ENCODE measurements around the gene FBRSL1. TPM values are rescaled to one million over a fixed set of nuclear protein-coding genes. Genes with fewer than 3 reads are reported as not detected.

Gene FBRSL1
- polyA plus RNA-seq, 3 donors, result 0.39 to 28.7 (median 0.74) TPM

GRCh38 chr12:132489078-132489601 lies 811 bp upstream of the FBRSL1 start:
- peak overlapping the region; percentile 98 to 99 (median 98) for H3K27ac Mint-ChIP-seq

More at GRCh38 chr12:132489078-132489601, 811 bp upstream of the FBRSL1 start:
- peaks cover 0 to 7% (median 5%) of the 10 kb centered on the region in 7 donors for H3K9me3 Mint-ChIP-seq
- peak; percentile 65 to 84 (median 71) for DNase-seq
- Histone ChIP-seq H3K36me3 (replicated peaks in 1 of 2; ENCODE audit: control insufficient read depth in 1 of 2, insufficient read depth in 2 of 2, low read length in 2 of 2) (peaks cover 0 to 5% of the 10 kb centered on the region in 2 donors), H2AFZ (ENCODE audit: insufficient read depth, low read depth, low read length, poor library complexity, severe bottlenecking) (peak overlapping the region; percentile 35), H3K9ac (ENCODE audit: insufficient read depth, low read length, poor library complexity, severe bottlenecking) (peak overlapping the region; percentile 98), H3K27ac (ENCODE audit: low read depth in 1 of 2, low read length in 2 of 2) (peak overlapping the region; percentile 99 to 100), H3K4me3 (replicated peaks in 1 of 3; ENCODE audit: low read depth in 2 of 3, low read length in 3 of 3) (peak overlapping the region; percentile 86 to 94 (median 91)), H3K27me3 (ENCODE audit: control insufficient read depth in 2 of 2, insufficient read depth in 2 of 2, low read length in 2 of 2) (no peaks in the 10 kb centered on the region), H3K79me2 (ENCODE audit: insufficient read depth, low read length) (peaks cover 36% of the 10 kb centered on the region), H3K4me1 (ENCODE audit: control insufficient read depth in 1 of 2, insufficient read depth in 2 of 2, low read length in 2 of 2) (peaks cover 42 to 57% of the 10 kb centered on the region in 2 donors), H4K20me1 (ENCODE audit: insufficient read depth, low read length) (peaks cover 35% of the 10 kb centered on the region), H3K4me2 (replicated peaks; ENCODE audit: extremely low read depth, low read length, poor library complexity, severe bottlenecking) (peak overlapping the region; percentile 85), H3K9me3 (replicated peaks in 1 of 2; ENCODE audit: control insufficient read depth in 1 of 2, insufficient read depth in 1 of 2, low read length in 2 of 2) (peaks cover 0 to 6% of the 10 kb centered on the region in 2 donors)
- under 1% methylated on average over 38 of the region's 46 CpGs for WGBS (ENCODE audit: insufficient coverage)
- H3K36me3 Mint-ChIP-seq, result peaks cover 19 to 20% of the 10 kb centered on the region in 2 donors
- TF ChIP-seq CTCF (IDR thresholded peaks at IDR 0.05), result no peak
- peaks cover 5 to 10% (median 6%) of the 10 kb centered on the region in 3 donors for H3K27me3 Mint-ChIP-seq (ENCODE audit: low read depth in 3 of 3)
- peaks cover 49% of the 10 kb centered on the region for H3K4me1 Mint-ChIP-seq
- intact Hi-C loops (cut with micrococcal nuclease), result loop anchor here in 1 of 2 donors (5.0 kb wide), 1 partner anchor 407 kb away; no protein-coding TSS in a partner anchor
- H3K4me3 Mint-ChIP-seq, result peak overlapping the region; percentile 89 to 96
